RPMI7951 (cell line): ENCODE results near the gene PAPPA. TPM values are rescaled to one million over a fixed set of nuclear protein-coding genes. Genes with fewer than 3 reads are reported as not detected.

Source experiments
- DNase-seq: peaks from one replicate; pipeline ENCODE4 v3.0.0-alpha.2; 2012; ENCODE audit warnings: low read depth
- total RNA-seq: library from RNA; depleted of rRNA; stranded (reverse); fragments of >200 nt; shearing (Covaris generic); gene quantifications from 2 replicates; pipeline ENCODE4 v1.2.3, GENCODE V29; 2014

Gene PAPPA
- total RNA-seq, 1 experiment from 2014 or later = 0.24 TPM

DNA sequence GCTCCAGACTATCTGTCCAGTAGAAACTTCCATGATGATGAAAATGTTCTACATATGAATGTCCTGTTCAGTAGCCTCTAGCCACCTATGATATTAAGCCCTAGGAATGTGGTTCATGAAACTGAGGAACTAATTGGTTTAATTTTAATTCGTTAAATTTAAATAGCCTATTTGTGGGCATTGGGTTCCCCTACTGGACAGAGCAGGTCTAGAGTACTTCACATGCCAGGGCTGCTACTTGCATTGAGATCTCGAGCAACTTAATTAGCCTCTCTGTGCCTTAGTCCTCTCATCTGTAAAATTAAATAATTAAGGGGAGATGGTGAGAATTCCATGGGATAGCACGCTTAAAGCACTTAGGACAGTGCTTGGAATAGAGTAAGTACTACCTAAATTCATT is 160.0 kb downstream of the PAPPA start:
- peak; percentile 12 for DNase-seq

DNA sequence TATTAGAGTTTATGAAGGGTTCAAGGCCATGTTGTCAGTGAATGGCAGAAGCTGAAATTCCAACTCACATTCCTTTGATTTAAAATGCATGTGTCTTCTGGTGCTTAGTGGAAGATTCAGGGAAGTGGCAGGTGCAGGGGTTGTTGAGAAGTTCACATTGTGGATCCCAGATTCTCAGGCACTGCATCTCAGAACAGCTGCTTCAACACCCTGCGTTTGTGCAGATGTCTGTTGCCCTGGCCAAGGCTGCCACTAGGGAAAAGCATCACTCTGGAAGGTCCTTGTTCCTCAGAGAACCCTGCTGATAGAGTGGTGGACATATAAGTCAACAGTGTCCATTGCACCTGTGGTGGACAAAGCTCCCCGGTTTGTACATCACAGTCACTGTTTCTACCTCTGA is 162.7 kb downstream of the PAPPA start:
- DNase-seq = no peak

DNA sequence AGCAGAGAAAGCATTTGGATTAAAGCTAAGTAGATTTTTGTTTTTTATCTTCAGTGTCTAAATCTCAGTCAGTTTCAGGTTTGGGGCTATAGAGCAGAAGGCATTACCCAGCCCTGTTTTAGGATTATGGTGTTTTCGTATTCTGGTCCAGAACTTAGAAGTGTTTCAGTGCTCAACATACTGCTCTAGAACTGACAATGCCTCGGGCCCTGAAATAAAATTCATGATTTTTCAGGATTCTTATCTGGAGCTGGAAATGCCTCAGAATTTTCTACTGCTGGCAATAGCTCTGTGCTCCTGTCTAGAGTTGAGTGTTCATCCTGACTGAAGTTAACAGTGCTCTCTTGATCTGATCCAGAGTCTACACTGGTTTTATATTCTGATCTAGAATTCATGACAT is 163.9 kb downstream of the PAPPA start:
- no peak for DNase-seq

DNA sequence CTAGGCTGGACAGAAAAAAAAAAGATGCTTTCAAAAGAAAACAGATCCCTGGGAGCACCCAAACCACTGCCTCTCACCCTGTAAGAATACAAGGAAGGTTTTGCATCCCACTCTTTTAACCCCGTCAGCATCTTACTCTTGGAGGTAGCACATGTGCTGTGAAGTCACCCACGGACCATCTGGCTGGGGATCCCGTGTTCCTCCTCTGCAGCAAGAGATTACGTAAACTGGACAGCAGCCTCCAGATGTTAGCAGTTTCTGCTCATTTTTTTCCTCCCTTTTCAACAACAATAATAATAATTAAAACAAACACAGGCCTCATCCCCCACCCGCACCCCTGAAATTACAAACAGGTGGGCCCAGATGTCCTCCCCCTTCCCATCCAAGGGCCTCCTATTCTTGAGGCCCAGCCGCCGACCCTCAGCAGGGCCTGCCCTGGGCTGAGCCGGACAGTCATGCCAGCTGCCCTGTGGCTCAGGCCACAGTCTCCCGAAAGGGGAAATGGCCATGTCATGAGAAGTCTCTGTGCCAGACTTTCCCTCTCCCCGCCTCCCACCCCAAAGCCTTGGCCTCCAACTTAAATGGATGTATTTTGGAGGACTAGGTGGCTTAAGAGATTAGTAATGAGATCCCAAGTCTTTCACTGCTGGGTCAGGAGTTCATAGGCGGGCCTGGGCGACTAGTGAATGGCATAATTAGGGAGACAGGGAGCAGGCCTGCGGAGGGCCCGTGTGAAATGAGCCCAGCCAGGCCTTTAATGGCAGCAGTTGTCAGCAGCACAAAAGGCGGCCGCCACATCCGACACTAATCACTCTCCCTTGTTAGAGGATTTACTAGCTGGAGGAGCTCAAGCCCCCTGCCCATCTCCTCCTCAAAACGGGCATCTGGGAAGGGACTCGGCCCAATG is 165.1 kb downstream of the PAPPA start:
- DNase-seq = peak; percentile 37

DNA sequence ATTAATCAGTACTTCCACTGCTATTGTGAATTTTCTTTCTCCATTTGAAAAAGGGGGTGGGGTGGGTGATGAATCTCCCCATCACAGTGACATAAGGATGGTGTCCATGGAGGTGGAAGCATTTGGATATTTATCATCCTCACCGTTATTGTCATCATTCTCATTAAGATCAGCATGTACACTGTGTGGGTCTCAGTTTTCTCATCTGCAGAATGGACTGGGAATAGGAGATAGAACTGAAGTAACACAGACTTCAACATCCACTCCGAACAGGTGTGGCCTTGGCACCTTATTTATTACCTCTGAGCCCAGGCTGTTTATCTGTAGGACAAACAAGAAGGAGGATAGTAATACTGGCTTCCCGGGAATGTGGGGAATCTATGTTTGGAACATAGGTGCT is 165.9 kb downstream of the PAPPA start:
- no peak for DNase-seq

DNA sequence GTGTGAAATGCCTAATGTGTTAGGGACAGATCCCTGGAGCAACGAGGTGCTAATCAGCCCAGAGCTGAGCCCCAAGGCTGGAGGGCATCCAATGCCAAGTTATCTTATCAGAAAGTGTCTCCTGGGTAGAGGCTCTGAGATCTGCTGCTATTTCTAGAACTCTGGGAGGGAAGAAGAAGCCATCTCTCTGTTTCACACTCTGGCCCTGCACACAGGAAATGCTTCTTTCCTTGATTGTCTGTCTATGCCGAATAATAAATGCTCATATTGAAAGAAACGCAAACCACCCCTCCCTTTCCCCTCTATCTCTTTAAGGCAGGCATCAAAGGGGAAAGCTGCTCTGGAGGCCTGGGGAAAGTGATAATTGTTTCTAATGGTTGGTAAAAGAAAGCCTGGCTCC is 166.7 kb downstream of the PAPPA start:
- no peak for DNase-seq

DNA sequence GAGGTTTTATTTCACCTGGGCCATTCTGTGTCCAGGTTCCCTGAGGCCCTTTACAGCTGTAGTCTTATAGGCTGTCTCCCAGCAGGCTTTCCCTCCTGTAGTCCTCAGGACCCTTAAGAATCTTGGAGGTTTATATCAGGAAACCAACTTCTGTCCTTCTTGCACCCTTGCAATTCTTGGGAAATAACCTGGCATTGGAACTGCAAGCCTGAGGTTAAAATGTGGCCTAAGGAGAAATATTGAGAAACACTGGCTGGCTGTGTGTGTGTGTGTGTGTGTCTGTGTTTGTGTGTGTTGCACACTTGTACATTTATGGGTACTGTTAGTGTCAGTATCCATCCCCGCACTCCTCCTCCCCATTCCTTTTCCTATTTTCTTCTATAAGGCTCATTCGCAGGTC is 168.9 kb downstream of the PAPPA start:
- no peak for DNase-seq

DNA sequence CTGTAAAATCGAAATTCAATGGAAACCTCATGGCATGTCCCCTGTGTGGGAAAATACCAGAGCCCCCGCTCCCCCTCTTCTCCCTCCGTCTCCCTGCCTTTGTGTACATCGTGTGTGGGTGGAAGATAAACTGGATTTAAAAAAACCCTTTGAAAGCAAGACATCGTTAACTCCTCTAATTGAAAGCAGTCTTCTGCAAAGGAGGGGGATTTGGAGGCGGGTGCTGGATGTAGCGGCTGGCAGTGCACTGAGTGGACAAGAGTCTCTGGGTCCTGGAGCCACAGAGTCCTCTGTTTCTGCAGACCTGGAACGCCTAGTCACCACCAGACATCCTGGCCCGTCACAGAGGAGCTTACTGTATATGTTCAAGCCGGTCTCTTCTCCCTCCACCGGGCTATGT is 169.4 kb downstream of the PAPPA start:
- DNase-seq = no peak

DNA sequence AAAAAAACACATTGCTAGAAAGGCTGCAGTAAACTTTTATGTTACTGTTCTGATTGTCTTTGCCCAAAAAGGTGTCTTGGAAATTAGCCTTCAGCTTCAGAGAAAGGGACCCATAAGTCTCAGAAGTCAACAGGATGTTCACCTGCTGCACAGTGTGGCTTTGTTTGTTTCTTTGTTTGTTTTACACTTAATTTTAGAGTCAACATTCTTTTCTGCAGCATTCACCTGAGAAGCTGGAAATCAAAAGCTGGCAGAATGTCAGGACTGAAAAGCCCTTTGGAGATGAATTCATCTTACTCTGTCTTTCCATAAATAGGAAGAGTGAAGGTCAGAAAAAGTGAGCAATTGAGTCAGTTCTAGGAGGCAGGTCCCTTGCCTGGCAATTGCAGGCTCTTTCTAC is 170.0 kb downstream of the PAPPA start:
- DNase-seq = no peak

DNA sequence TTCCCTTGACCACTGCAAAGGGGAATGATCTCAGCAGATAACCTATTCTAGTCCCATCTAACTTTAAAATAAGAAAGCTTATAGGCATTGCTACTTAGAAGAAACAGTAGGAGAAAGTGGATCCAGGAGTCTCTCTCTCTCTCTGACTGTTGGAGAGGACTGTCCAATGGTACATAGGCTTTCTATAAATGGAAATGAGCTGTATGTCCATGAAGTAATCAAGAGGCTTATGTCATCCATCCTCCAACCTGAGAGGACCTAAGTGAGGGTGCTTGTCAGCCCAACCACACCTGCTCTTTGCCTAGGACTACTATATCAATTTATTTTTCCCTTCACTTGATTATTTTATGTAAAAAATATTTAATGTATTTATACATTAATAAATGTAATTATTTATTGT is 172.3 kb downstream of the PAPPA start:
- no peak for DNase-seq

DNA sequence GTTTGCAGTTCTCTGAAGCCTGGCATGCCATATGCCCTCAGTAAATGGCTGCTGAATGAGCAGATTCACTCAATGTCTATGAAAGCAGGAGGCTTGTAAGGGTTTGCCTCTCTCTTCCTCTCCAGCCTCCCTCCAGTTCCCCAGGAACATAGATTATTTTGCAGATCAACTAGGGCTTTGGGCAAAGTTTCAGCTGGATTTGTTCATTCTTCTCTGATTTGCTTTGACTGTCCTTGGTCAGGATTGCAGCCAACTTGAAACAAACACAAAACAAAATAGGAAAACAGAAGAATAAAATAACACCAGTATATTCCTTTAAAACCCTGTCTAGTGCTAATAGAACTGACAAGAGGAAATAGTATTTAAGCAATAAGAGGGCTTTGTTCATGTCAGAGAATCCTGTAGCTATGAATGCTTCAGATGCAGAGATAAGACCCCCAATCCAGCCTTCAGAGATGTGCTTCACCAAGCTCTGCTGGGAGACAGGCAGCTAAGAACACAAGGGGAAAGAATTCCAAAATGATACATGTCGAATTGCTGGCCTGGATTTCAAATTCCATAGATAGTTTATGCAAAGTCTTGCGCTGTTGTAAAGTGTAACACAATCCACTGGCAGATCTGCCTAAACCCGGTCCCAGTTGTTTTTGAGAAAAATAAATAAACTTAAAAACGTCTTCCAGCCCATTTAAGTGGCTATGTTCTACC is 174.3 kb downstream of the PAPPA start:
- no peak for DNase-seq

DNA sequence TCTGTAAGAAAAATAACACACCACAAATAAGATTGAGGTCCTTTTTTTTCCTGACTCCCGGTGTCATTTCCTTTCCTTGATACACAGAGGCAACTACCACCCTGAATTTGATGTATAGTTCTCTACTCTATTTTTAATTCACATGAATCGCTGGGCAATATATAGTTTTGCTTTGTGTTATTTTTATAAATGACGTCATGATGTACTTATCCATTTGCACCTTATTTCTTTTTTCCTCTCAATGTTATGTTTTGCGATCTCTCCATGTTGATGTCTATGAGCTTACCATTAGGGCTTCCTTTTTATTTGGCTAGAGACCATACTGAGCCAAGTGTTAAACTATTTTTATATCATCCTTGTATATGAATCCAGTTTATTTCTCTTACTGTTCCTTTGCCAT is 175.9 kb downstream of the PAPPA start:
- no peak for DNase-seq

DNA sequence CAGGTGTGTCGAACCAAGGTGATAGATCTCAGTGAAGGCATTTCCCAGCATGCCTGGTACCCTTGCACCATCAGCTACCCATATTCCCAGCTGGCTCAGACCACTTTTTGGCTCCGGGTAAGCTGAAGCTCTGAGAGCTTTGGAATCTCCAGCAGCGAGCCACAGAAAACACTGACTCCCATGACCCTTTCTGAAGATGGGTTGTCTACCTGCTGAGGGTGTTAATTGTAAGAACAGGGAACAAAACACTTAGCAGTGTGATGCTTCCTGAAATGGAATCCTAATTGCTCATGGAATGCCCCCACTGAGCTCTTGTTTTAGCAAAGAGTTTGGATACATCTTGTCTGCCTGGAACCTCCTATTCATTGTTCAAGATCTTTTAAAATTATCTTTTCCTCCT is 177.7 kb downstream of the PAPPA start:
- no peak for DNase-seq

DNA sequence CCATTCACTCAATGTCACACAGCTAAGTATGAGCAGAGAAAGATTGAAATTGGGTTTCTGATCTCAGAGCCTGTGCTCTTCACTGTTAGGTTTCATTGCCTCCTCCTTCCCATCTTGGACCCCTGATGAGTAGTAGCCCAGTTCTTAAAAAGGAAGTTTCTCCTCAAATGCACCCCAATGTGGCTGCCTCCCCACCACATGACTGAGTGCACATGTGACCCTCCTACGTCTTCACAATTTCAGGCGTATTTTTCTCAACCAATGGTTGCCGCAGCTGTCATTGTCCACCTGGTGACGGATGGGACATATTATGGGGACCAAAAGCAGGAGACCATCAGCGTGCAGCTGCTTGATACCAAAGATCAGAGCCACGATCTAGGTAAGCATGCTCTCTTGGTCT is 178.5 kb downstream of the PAPPA start:
- DNase-seq = no peak

DNA sequence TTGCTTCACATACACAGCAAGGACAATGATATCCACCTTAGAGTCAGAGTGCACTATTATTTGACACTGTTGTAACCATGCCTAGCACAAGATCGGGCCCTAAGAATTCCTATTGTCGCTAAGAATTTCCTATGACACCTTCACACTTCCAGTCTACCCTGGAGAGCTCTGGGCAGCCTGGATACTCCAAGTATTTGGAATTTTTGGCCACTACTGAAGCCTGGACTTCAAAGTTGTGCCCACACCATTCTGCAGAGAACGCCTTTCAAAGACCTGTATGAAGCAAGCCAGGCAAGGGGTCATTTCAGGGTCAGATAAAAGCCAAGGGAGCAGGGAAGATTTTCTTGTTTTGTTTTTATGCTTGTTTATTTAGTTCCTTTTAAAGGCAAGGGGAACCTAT is 179.7 kb downstream of the PAPPA start:
- DNase-seq = no peak

DNA sequence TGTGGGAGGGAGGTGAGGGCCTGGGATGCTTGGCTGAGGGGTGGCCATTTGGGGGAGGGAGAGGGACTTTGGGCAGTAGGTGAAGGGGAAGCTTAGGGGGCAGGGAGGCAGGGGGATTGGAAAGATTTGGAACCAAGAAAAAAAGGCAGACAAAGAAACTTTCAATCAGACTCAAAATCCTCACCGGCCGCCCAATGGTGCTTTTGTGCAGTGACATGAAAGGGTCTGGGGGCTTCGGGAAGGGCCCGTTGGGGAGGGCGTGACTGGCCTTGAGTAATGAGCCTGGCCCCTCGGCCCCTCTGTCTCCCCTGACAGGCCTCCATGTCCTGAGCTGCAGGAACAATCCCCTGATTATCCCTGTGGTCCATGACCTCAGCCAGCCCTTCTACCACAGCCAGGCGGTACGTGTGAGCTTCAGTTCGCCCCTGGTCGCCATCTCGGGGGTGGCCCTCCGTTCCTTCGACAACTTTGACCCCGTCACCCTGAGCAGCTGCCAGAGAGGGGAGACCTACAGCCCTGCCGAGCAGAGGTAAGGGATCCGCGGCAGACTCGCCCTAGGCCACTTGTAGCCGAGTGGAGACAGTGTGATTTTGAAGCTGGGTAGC is 181.1 kb downstream of the PAPPA start:
- DNase-seq = no peak

DNA sequence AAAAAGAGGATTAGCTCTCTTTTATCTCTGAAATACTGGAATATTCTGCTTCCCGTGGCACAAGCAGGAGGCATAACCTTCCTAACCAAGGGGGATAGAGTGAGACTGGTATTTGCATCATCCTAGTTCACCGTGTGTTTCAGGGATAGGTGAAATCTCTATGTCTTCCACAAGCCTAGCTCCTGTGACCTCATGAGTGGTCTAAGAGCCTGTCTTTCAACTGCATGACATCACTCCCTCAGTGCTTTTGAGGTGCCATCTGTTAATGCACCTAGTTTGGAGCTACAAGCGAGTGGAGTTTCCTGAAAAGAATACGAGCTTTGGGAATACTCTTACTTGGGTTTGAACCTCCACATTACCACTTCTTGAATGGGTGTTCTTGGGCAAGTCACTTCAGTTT is 181.8 kb downstream of the PAPPA start:
- DNase-seq = no peak

DNA sequence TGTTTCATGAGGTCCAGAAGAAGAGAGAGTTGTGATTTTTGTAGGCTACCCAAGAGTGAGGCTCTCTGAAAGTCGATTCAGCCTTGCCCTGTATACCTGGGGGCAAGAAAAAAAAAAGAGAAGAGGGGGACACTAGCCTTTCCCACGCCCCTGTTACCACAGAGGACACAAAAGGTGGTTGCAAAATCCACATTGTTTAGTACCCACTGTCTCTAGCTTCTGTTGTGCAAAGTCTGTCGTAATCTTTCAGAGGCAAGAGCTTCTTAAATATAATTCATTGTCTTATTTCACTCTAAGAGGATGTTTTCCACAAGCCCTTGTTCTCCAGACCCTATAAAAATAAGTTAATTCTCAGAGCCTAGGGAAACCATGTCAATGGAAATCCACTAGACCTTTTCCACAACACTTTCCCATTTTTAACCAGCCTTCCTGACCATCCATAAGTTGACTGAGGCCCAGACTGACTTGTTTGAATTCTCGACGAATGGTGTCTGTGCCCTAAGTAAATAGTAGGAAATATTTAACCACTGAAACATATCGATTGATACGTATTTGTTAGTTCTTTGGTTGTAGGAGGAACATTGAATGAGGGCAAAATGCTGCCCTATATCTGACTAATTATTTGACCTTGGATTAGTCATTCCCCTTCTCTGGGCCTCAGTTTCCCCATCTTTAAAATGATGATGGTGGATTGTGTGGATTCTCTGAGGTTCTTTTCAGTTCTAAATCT is 182.7 kb downstream of the PAPPA start:
- no peak for DNase-seq

DNA sequence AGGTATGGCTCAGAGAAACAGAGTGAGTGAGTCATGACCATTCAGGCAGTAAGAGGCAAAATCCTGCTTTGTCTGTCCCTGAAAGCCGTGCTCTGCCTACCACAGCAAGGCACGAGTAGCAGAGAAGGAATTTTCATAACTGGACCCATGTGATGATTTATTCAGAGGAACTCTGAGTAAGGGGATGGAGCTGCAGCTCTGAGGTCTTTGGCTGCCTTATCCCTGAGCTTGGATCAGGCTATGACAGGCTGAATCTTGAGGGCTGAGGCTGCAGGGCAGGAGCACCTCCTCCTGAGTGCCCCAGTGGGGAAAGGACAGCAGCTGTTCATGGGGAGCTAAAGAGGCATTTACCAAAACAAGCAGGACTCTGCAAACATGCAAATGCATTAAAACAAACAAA is 183.4 kb downstream of the PAPPA start:
- no peak for DNase-seq

DNA sequence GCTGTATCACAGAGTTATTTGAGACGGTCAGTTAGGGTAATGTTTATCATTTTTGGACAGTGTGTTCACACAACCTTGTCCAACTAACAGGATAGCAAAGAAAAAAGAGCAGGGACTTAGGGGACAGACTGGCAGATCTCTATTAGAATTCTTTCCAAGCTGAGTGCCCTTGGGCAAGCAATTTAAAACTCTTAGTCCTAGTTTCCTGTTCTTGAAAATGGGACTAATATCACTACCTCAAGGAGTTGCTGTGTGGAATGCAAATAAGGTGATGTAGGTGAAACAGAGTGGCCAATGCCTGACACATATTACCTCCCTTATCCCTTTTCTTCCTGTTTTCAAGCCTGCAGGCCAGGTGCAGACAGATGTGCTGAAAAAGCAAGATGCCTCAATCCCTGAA is 186.7 kb downstream of the PAPPA start:
- no peak for DNase-seq

DNA sequence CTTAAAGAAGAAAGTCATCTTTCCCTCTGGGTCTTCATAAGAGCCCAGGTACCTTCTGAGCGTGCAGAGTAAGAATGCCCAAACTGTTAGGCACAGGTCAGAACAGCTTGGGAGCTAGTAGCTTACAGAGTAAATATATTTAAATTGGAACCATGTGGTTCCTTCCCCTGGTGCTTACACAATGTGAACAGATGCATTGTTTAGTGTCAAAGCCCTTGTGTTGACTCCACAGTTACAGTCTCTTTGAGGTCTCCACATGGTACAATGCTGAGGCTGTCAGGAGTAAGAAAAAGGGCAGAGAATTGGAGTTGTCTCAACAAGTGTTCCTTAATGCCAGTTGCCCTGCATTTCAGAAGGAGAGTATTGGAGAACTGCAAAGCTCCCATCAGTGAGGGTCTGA is 188.5 kb downstream of the PAPPA start:
- DNase-seq = no peak

DNA sequence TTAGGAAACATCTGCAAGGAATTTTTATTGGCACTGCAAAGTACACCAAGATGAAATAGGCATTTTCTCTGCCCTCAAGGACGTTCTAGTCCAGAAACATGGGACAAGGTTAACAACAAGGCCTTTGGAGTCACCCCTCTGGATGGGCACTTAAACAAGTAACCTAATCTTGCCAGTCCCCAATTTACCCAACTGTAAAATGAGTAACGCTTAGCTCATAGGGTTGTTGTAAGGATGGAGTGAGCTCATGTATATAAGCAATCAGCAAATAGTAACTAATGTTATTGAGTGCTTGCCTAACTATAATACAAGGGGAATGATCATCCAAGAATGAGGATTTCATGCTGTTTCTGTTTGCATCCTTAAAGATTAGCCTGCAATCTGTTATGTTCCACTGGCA is 189.3 kb downstream of the PAPPA start:
- no peak for DNase-seq
